Breast epithelium (tissue), 4 donors: ENCODE results near the gene MGAM2. TPM values are rescaled to one million over a fixed set of nuclear protein-coding genes. Genes with fewer than 3 reads are reported as not detected.
"Not testable (repeated sequence)": the region's sequence is repeated elsewhere in the genome, so short reads cannot be mapped to it uniquely, and the experiment has no call there.

Experiments
- DNase-seq, 2 donors: peaks; one replicate each; pipeline ENCODE4 v3.0.0-alpha.2; 2019; ENCODE audit warnings: low spot score in 2 of 2
- H3K27ac ChIP-seq, 2 donors: fragments of 200-600 bp; sonication (generic) in 1 of 2; one replicate each; pipeline ENCODE4 v1.5.1; 2016 to 2019; ENCODE audit warnings: mild to moderate bottlenecking in 1 of 2
- H3K27me3 ChIP-seq, 2 donors: fragments of 200-600 bp; sonication (generic) in 1 of 2; one replicate each; pipeline versions ENCODE4 v1.5.1 to v1.6.0; 2017 to 2019; ENCODE audit warnings: control low read depth in 1 of 2, mild to moderate bottlenecking in 1 of 2
- H3K36me3 ChIP-seq: fragments of 200-600 bp; one replicate; pipeline ENCODE4 v1.5.1; 2019
- H3K4me1 ChIP-seq, 2 donors: fragments of 200-600 bp; sonication (generic); one replicate each; pipeline ENCODE4 v1.5.1; 2016 to 2019; ENCODE audit warnings: control low read depth in 1 of 2
- H3K4me3 ChIP-seq, 3 donors: fragments of 200-600 bp; sonication (generic); 1 replicate in 2 of 3; 2 replicates in 1 of 3; pipeline ENCODE4 v1.5.1; 2016 to 2019; ENCODE audit warnings: mild to moderate bottlenecking in 3 of 3, moderate library complexity in 2 of 3
- H3K9me3 ChIP-seq, 2 donors: fragments of 200-600 bp; sonication (generic) in 1 of 2; one replicate each; pipeline ENCODE4 v1.5.1; 2016 to 2019; ENCODE audit warnings: control low read depth in 1 of 2
- CTCF ChIP-seq, 3 donors: fragments of 450-650 bp; IDR thresholded peaks; one replicate each; pipeline ENCODE4 v1.5.1; 2016 to 2017; ENCODE audit warnings: antibody characterized with exemption in 3 of 3, mild to moderate bottlenecking in 3 of 3, moderate library complexity in 3 of 3
- POLR2A ChIP-seq: fragments of 450-650 bp; IDR thresholded peaks from one replicate; pipeline ENCODE4 v1.6.1; 2016; ENCODE audit warnings: antibody characterized with exemption, mild to moderate bottlenecking, moderate library complexity
- POLR2AphosphoS5 ChIP-seq, 3 donors: sonication (generic); formaldehyde crosslinking; IDR thresholded peaks; one replicate each; pipeline ENCODE4 v1.6.1; 2017; ENCODE audit warnings: antibody characterized with exemption in 3 of 3
- intact Hi-C: fragments of 100-400 bp; cut with DNase I; formaldehyde crosslinking; loops from one replicate; pipeline ENCODE4 v1.15.1; 2023; ENCODE audit warnings: low total_unique reads
- total RNA-seq, 3 donors: library from RNA; depleted of rRNA; stranded (reverse); fragments of >200 nt; gene quantifications; one replicate each; pipeline ENCODE4 v1.1.0, GENCODE V29; 2016

MGAM2 gene
- total RNA-seq, 3 donors from 2014 or later = under 0.01 to 2.9 (median 2.3) TPM

- Histone ChIP-seq H3K27me3 (no peaks in the 10 kb centered on the region), H3K4me1 (no peaks in the 10 kb centered on the region), H3K36me3 (no peaks in the 10 kb centered on the region), H3K9me3 (no peaks in the 10 kb centered on the region), H3K4me3 (no peak overlapping the region), H3K27ac (no peak overlapping the region)
- DNase-seq = no peak
- intact Hi-C loops = loop anchor here (10.0 kb wide), 1 partner anchor 1463 kb away; no protein-coding TSS in a partner anchor
- TF ChIP-seq POLR2AphosphoS5 (IDR thresholded peaks at IDR 0.05) (no peak), CTCF (IDR thresholded peaks at IDR 0.05) (no peak), POLR2A (no peak)
These were observed 13.5 kb upstream of the MGAM2 start for GRCh38 chr7:142098004-142098403.

GRCh38 chr7:142099347-142099746 is 12.2 kb upstream of the MGAM2 start:
- not testable (repeated sequence) for H3K27ac ChIP-seq, H3K9me3 ChIP-seq, H3K4me1 ChIP-seq, H3K27me3 ChIP-seq, H3K4me3 ChIP-seq, H3K36me3 ChIP-seq, DNase-seq
- intact Hi-C loops = loop anchor here (10.0 kb wide), 1 partner anchor 1465 kb away; no protein-coding TSS in a partner anchor

GRCh38 chr7:142100634-142101033 is 10.9 kb upstream of the MGAM2 start:
- H3K4me3 ChIP-seq = no peak overlapping the region
- H3K27me3 ChIP-seq = no peaks in the 10 kb centered on the region
- no peaks in the 10 kb centered on the region for H3K9me3 ChIP-seq
- DNase-seq = no peak
- intact Hi-C loops = no loop called here
- H3K27ac ChIP-seq = no peak overlapping the region
- no peaks in the 10 kb centered on the region for H3K36me3 ChIP-seq
- TF ChIP-seq CTCF (IDR thresholded peaks at IDR 0.05) (no peak), POLR2AphosphoS5 (IDR thresholded peaks at IDR 0.05) (no peak), POLR2A (no peak)
- H3K4me1 ChIP-seq = no peaks in the 10 kb centered on the region

GRCh38 chr7:142101794-142102193 is 9.7 kb upstream of the MGAM2 start:
- H3K4me1 ChIP-seq, H3K4me3 ChIP-seq, H3K27ac ChIP-seq, DNase-seq, H3K36me3 ChIP-seq, H3K9me3 ChIP-seq, H3K27me3 ChIP-seq, intact Hi-C loops: not testable (repeated sequence)

GRCh38 chr7:142104550-142105527 is 6.7 kb upstream of the MGAM2 start:
- no peaks in the 10 kb centered on the region for H3K4me1 ChIP-seq
- H3K27ac ChIP-seq = no peak overlapping the region
- DNase-seq = no peak
- no peaks in the 10 kb centered on the region for H3K27me3 ChIP-seq
- intact Hi-C loops = no loop called here
- H3K4me3 ChIP-seq = no peak overlapping the region
- TF ChIP-seq POLR2A (no peak), CTCF (IDR thresholded peaks at IDR 0.05) (no peak), POLR2AphosphoS5 (IDR thresholded peaks at IDR 0.05) (no peak)
- H3K9me3 ChIP-seq = no peaks in the 10 kb centered on the region
- H3K36me3 ChIP-seq = no peaks in the 10 kb centered on the region

GRCh38 chr7:142108728-142109505 is 2.6 kb upstream of the MGAM2 start:
- Histone ChIP-seq H3K4me3 (no peak overlapping the region), H3K27ac (no peak overlapping the region), H3K9me3 (no peaks in the 10 kb centered on the region), H3K4me1 (no peaks in the 10 kb centered on the region), H3K27me3 (no peaks in the 10 kb centered on the region), H3K36me3 (no peaks in the 10 kb centered on the region)
- intact Hi-C loops = no loop called here
- DNase-seq = no peak
- no peak for TF ChIP-seq POLR2AphosphoS5 (IDR thresholded peaks at IDR 0.05)
- TF ChIP-seq POLR2A = no peak
- TF ChIP-seq CTCF (IDR thresholded peaks at IDR 0.05) = no peak
